ENCODE measurements around the gene CLIP4.
"Not testable (repeated sequence)": the region's sequence is repeated elsewhere in the genome, so short reads cannot be mapped to it uniquely, and the experiment has no call there.

CLIP4 gene

DNA sequence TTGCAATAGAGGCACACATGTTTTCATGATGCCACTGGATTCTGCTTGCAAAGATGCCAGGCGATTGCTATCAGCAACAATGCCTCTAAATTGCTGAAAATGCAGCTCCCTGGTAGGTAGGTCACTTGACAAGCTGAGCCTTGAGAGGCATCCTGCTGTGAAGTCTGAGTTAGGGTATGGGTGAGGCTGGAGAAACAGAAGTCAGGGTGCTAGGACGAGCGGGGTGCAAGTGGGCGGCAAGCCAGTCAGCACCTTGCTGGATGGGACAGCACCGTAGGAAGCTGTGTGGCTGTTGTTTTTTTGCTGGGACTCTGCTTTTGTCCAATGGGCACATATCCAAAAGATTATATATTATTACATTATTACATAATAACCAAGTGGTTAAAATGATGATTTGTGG is 10.5 kb upstream of the CLIP4 start:
- DNase-seq (ENCODE audit: low read depth in 2 of 2): no peak

DNA sequence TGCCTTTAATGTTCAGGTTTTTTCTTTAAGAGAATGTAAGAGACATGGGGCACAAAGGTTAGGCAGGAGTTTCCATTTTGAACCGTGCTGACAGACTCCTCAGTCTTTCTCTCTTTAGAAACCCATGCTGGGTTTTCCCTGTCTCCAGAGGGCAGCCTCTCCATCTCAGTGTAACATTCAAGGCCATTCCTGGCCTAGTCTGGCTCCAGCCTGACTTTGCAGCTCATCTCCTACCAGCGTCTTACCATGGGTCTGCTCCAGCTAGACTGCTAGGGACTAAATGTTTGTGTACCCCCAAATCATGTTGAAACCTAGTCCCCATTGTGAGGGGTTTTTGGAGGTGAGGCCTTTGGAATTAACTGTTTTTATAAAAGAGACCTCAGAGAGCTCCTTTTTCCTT is 9.8 kb upstream of the CLIP4 start:
- DNase-seq (ENCODE audit: low read depth in 2 of 2): no peak

DNA sequence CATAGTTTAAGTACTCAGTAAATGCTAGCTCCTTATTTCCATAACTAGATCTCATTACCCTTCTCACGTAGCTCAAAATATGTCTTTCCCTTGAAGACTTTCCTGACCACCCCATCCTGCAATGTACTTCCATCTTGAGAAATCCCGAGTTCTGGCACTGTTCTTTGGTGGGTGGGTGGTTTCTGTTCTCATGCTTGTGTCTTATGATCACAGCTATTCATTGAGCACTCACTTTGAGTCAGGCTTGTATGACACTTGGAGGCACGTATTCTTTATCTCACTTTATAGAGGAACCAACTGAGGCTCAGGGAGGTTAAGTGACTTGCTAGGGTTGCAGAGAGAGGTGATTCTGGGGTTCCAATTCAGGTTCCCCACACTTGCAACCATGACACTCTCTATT is 9.0 kb upstream of the CLIP4 start:
- DNase-seq (ENCODE audit: low read depth in 2 of 2): no peak

DNA sequence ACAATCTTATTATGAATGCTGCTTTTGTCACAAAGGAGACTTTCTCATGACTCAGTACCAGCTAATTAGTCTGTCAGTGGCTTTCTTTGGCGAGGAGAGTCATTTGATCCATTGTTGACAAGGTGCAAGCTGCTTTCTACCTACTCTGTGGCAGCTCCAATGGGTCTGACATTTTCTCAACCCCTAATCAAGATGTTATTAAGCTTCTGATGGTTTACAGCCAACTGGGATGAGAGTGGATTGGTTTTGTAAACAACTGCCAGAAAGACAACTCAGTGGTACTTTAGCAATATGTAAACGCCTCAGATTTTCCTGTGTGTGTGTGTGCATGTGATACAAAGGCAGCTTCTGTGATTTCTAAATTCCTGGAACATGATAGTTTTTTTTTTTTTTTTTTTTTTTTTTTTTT is 8.2 kb upstream of the CLIP4 start:
- DNase-seq (ENCODE audit: low read depth in 2 of 2): no peak

DNA sequence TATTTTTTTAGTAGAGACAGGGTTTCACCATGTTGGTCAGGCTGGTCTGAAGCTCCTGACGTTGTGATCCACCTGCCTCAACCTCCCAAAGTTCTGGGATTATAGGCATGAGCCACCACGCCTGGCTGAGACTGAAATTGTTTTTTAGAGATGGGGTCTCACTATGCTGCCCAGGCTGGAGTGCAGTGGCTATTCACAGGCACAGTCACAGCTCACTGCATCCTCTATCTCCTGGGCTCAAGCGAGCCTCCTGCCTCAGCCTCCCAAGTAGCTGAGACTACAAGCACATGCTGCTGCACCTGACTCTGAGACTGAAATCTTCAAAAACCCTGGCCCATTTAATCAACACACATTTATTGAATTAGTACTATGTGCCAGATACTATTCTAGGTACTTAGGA is 7.7 kb upstream of the CLIP4 start:
- not testable (repeated sequence) for DNase-seq (ENCODE audit: low read depth in 2 of 2)

DNA sequence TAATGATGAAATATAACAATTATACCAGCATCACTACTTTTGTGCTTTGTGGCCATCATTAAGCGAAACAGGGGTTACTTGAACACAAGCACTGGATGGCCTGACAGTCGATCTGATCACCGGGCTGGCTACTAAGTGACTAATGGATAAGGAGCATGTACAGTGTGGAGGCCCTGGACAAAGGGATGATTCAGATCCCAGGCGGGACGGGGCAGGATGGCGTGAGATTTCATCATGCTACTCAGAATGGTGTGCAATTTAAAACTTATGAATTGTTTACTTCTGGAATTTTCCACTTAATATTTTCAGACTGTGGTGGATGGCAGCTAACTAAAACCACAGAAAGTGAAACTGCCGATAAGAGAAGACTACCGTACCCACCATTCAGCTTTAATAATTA is 7.0 kb upstream of the CLIP4 start:
- DNase-seq (ENCODE audit: low read depth in 2 of 2): no peak

DNA sequence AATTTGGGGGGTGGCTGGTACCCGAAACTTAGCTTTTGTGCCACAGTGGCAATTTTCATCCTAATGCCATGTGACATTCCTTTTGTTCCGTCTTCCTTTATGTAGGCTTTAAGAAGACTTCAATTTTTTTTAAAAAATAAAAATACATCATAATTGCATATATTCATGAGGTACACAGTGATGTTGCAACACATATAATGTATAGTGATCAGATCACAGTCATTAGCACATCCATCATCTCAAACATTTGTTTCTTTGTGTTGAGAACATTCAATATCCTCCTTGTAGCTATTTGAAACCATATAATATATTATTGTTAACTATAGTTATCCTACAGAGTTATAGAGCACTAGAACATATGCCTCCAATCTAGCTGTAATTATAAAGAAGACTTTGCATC is 6.0 kb upstream of the CLIP4 start:
- DNase-seq (ENCODE audit: low read depth in 2 of 2): no peak

DNA sequence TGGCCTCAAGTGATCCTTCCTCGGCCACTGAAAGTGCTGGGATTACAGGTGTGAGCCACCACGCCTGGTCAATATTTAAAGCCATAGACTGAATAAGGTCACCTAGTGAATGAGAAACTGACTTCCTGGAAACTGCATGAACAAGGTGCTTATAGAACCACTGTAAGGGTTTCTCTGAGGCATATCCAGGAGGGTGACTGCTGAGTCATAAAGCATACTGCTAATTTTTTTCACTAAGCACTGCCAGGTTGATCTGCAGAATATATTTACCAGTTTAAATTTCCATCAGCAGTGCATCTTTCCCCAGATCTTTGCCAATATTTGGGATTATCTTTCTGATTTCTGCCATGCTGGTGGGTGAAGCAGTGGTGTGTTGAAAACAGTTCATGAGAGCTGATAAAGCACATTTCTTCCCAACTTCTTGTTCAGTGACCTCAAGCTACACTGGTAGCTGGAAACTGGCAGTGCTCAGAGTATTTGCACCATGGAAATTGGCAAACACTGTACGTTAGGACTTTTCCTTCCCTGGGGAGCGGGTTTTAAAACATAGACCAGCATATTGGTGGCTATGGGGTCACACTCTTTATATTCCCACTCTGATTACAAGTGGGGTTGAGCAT is 4.2 kb upstream of the CLIP4 start:
- no peak for DNase-seq (ENCODE audit: low read depth in 2 of 2)

DNA sequence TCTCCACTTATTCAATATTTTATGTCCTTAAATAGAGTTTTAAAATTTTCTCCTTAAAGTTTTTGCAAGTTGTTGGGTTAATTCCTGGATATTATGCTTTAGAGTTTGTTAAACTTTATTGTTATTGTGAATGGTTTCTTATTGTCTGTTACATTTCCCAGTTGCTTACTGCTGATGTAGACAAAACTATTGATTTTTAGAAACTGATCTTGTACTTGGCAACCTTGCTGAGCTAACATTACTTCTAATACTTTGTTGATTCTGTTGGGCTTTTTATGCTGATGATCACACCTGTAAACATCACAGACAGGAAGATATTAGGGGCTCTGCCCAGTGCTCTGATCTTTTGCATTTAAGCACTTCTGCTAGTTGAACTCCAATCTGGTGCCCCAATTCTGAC is 2.8 kb upstream of the CLIP4 start:
- DNase-seq (ENCODE audit: low read depth in 2 of 2): no peak

DNA sequence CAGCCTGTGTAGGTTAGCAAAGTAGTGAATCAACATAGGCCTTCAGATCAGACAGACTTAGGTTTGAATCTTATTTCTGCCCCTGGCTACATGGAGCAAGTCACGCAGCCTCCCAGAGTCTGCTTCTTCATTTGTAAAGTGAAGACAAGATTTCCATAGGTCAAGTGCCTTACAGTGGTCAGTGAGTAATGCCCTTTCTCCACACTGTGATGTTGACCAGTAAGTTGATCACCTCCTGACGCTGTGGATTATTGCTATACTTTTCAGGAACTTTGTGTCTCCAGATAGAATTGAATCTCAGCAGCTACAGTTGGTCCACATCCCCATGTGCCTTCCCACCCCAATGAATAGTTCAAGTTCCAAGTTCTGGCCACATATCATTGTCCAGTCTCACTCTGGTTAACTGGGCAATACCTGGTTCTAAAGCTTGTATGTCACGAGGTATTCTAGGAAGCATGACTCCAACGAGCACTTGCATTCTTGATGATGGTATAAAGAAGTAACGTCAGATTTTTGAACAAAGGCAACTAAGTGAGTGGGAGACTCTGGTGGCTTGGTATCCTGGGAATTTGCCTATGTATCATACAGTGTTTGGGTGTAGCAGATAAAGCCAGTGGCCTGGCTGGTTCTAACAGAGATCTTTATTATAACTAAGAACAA is 2.1 kb upstream of the CLIP4 start:
- DNase-seq (ENCODE audit: low read depth in 2 of 2): no peak

DNA sequence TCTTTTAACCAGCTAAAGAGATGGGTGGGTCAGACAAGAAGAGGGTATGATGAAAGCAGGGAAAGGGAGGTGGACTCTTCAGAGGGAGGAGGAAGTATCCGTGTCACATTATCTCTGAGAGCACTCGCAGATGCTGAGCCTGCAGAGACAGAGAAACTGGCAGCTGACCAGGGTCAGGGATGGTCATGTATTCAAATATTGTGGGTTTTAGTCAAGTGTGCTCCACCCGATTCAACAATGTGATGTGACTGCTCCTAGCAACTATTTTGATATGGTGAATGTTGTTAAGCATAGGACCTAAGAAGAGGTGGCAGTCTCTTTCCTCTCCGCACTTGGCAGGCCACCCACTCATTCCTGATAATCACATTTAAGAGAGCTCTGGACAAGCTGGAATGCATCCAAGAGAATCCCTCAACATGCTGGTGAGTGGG is 1.3 kb upstream of the CLIP4 start:
- DNase-seq (ENCODE audit: low read depth in 2 of 2): no peak

DNA sequence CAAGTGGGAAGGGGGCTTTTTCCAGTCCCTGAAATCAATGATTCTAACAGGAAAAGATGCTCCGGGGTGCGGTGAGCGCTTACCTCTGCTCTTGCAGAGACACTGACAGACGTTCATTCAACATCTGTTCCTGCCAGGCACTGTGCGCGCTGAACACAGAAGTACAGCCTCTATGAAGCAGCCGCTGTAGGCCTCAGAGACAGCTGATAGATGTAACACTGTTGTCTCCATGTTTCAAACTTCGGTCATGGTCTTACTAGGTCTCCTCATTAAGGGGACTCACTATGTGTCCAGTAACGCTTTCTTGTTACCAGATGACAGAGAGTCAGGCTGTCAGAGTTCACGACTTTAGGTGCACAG is 649 bp upstream of the CLIP4 start:
- DNase-seq (ENCODE audit: low read depth in 2 of 2): peak in 1 of 2 donors; percentile 5

DNA sequence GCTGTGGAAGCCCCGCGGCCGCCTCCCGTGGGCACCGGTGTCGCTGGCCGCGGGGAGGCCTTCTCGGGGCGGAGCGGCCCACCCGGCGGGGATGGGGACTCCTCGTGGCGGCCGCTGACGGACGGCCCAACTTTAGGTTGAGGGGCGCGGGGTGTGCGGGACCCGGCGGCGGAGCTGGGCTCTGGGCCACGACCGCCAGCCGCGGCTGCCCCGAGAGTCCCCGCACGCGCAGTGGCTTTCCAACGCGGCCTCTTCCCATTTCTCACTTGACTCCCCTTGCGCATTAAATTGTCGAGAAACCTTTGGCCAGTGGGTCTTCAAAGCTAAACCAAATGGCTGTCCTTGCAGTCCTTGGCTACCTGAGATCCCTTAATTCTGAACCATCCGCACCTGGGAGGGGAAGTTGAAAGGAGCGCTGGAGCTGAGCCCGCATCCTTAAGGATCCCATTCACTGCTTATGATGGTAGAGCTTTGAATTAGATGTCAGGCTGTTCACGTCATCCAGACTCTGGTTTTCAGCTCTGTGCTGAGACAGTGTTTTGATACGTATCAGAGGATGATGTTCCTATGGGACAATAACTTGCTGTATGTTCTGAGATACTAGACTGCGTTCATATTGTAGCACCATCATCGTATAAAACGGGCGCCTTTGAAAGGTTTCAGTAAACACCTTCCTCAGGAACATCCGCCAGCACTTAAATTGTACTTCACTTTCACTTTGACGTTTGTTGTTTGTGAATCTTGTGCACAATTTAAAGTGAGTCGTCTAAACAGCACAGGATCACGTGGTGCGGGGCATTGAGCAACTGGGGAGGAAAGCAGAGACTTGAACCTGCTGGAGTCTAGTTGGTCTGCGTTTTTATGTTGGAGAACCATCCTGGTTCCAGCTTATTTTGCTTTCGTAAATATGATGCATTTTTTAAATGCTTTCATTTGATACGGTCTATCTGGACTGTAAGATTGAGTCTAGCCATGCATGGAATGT is 874 bp downstream of the CLIP4 start:
- DNase-seq (ENCODE audit: low read depth in 2 of 2): peak; percentile 28 to 37

DNA sequence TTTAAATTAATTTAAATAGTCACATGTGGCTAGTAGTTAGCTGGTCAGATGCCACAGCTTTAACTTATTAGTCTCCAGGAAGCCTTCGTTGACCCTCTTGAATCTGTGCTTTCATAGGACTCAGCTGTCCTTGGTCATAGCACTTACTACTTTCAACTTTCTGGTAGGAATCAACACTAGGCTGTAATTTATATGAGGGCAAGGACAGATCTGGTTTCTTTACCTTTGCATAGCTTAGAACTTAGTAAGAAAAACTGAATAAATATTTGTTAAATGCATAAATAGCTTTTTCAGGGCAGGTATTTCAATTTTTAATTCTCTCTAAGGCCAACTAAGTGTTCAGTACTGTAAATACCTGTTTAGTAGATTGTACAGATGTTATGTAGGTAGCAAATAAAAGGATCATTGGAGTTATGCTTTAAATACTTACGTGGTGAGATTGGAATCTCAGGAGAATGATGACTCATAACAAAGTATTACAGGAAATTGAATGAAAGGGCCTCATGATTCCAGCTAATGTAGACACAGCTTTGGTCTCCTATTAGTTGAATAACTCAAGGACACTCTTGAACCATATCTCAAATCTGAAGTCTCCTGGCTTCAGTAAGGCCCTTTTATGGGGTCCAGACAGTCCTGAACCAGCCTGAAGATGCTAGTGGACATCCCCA is 2.6 kb downstream of the CLIP4 start:
- no peak for DNase-seq (ENCODE audit: low read depth in 2 of 2)

DNA sequence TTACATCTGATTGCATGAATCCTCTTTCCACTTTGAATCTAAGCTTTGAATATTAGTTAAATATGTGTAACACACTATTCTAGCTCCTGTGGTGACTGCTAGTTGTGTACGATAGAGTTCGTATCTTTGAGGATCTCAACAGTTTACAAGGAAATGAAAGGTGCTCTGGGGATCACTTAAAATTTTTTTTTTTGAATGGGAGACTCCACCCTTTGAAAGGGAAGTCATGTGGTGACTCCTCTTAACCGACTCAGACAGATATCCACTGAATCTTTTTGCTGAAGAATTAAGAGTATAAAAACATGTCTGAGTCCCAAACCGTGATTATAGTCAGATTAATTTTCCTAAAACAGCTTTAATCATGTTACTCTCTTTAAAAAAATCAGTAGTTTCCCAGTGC is 4.0 kb downstream of the CLIP4 start:
- no peak for DNase-seq (ENCODE audit: low read depth in 2 of 2)

DNA sequence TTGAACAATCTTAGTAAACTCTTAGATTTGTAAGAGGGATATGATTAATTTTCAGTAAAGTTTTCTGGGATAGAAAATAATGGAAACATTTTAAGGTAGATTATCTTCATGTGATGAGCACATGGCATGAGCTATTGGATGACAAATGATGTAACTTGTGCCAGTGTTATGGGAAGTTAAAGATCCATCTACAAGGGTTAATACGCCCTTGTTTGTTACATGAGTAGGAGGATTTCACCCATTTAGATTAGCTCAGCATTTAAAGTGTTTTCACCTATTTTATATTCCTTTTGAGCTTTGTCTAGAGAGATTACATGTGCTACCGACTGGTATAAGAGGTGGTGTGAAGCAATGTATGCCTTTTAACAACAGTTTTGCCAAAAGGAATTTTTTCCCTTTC is 5.6 kb downstream of the CLIP4 start:
- DNase-seq (ENCODE audit: low read depth in 2 of 2): no peak

DNA sequence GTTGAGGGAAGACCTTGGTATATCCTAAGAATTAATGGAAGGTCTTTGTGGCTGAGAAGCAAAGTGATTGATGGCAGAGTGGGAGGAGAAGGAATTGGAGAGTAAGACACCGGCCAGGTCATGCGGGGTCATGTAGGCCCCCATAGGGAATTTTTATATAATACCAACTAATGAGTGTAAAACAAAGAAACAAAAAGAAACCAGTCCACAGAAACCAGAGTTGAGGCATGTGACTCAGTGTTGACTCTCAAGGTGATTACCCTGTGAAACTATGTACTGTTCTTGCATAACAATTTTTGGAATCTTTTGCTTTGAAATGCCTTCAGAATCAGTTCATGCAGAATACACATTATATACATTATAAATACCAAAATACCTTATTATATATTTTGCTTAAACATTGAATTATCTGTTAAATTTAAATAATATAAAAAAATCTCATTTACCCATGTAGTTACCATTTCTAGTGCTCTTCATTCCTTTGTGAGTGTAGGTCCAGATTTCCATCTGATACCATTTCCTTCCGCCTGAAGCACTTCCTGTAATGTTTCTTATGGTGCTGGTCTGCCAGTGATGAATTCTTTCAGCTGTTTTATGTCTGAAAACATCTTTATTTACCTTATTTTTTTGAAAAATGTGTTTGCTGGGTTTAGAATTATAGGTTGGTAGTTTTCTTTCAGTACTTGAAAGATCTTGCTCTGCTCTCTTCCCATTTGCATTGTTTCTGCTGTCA is 8.6 kb downstream of the CLIP4 start:
- DNase-seq (ENCODE audit: low read depth in 2 of 2): no peak

DNA sequence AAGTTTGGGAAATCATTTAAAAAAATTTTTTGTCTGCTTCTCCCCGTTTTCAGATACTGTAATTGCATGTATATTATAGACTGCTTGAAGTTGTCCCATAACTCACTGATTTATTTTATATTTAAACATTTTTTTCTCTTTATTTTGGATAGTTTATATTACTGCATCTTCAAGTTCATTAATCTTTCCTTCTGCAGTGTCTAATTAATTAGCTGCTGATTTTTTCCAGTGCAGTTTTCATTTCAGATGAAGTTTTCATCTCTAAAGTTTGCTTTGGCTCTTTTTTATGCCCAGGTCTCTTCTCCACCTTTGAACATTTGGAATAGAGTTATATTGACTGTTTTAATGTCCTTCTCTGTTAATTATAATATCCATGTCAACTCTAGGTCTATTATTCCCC is 9.3 kb downstream of the CLIP4 start:
- DNase-seq (ENCODE audit: low read depth in 2 of 2): no peak

DNA sequence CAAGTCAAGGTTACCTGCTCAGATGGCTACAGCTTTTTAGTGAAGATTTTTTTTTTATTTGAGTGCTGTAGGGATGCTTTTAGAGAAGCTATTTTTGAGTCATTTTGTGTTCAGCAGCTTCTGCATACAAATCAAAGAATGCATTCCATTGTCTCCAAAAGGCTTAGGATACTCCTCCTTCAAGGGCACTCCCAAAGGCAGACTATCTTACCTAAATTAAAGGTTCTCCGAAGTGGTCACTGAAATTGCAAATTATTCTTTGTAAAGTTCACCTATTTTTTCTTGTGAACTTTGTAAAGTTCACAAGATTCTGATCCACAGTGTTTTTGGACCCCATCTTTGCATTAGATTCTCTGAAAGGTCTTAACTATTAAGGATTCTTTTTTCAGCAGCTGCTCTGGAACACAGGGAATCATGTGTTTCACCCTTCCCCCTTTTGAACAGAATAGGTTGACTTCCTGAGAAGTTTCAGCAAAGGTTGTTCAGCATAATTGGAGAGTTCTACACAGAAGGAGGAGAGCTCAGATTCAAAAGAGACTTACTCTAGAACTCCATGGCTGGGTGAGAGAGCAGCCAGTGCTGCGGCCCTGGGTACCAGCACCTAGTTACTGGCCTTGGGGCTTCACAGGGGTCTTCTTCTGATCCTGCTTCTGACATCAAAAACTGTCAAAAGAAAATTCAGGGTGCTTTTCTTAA is 14.5 kb downstream of the CLIP4 start:
- DNase-seq (ENCODE audit: low read depth in 2 of 2): no peak

DNA sequence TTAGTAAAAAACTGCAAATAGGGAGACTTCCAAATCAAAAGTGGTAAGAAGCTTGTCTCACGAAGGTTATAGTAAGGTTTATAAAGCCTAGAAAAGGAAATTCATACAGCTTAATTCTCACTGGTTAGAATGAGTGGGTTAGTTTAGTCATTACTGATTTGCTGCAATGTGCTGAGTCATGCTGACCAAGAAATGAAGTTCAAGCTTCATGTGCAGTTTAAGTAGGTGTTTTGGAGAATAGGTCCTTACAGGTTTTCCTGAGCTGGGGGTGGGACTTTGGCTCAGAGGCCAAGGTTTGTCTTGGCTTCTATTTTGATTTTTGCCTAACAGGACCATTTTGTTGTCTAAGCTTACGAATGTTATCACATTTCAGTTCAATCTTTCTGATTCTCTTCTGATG is 15.1 kb downstream of the CLIP4 start:
- no peak for DNase-seq (ENCODE audit: low read depth in 2 of 2)

DNA sequence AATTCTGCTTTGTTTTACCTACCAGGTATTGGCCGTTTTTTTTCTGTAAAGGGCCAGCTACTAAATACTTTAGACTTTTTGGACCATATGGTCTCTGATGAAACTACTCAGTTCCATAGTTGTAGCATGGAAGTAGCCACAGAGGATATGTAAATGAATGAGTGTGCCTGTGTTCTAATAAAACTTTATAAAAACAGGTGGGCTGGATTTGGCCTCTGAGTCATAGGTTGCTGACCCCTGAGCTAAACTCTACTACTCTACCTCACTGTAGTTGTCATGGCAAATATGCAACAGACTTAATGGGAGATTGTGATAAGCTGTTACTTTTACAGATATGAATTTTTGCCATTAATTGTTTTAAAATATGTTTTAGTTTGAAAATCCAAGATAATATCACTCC is 19.7 kb downstream of the CLIP4 start:
- DNase-seq (ENCODE audit: low read depth in 2 of 2): no peak
